K562 (cell line): Measurements from ENCODE around the gene GCDH. TPM values are rescaled to one million over a fixed set of nuclear protein-coding genes. Genes with fewer than 3 reads are reported as not detected.

ENCODE experiments used
- ELF4 ChIP-seq: fragments of 450-650 bp; formaldehyde crosslinking; IDR thresholded peaks from 2 replicates; pipeline ENCODE4 v1.4.0; 2022; ENCODE audit warnings: missing genetic modification characterization
- ETV6 ChIP-seq, 3 experiments: fragments of 150-350 bp in 1 of 3; sonication (generic) in 1 of 3; formaldehyde crosslinking in 1 of 3; IDR thresholded peaks; 2 replicates each; pipeline versions ENCODE4 v1.6.1 to v1.8.0; 2014 to 2022; ENCODE audit warnings: borderline replicate concordance in 2 of 3, low read depth in 2 of 3, antibody characterized with exemption in 1 of 3, low read length in 1 of 3, mild to moderate bottlenecking in 1 of 3, missing genetic modification reagents in 1 of 3
- HNRNPLL ChIP-seq: fragments of 200-400 bp; formaldehyde crosslinking; IDR thresholded peaks from 2 replicates; pipeline ENCODE4 v1.6.1; 2017; ENCODE audit warnings: low read length, low read depth, mild to moderate bottlenecking; ENCODE audit not compliant: poor library complexity, severe bottlenecking
- JUN ChIP-seq, 2 experiments: sonication (generic) in 1 of 2; formaldehyde crosslinking in 1 of 2; IDR thresholded peaks; 2 replicates each; pipeline versions ENCODE4 v1.6.1 to v1.8.0; 2012 to 2022; ENCODE audit warnings: borderline replicate concordance in 2 of 2, mild to moderate bottlenecking in 2 of 2, improper control_type of control experiment in 1 of 2, low read depth in 1 of 2, low read length in 1 of 2, missing genetic modification reagents in 1 of 2
- MEF2D ChIP-seq: conservative IDR thresholded peaks from 2 replicates; pipeline ENCODE4 v1.6.1; 2016; ENCODE audit warnings: low read depth, missing genetic modification characterization, missing compliant biosample characterization
- NBN ChIP-seq: fragments of 450-650 bp; IDR thresholded peaks from 2 replicates; pipeline ENCODE4 v1.6.1; 2016; ENCODE audit warnings: low read depth, mild to moderate bottlenecking
- POLR2B ChIP-seq: fragments of 450-650 bp; IDR thresholded peaks from 2 replicates; pipeline ENCODE4 v1.6.1; 2018; ENCODE audit warnings: low read depth; ENCODE audit not compliant: partially characterized antibody
- POLR2G ChIP-seq: fragments of 200-400 bp; formaldehyde crosslinking; IDR thresholded peaks from 2 replicates; pipeline ENCODE4 v1.6.1; 2017; ENCODE audit warnings: low read depth, mild to moderate bottlenecking, antibody characterized with exemption, low read length, moderate library complexity
- RBM22 ChIP-seq: fragments of 200-400 bp; formaldehyde crosslinking; IDR thresholded peaks from 2 replicates; pipeline ENCODE4 v1.6.1; 2018; ENCODE audit warnings: low read length, low read depth; ENCODE audit not compliant: poor library complexity, severe bottlenecking
- RNF219 ChIP-seq: fragments of 250-450 bp; sonication (Bioruptor Pico); IDR thresholded peaks from 2 replicates; pipeline ENCODE4 v1.5.0; 2022; ENCODE audit warnings: mild to moderate bottlenecking
- SMARCA5 ChIP-seq: fragments of 450-650 bp; IDR thresholded peaks from 2 replicates; pipeline ENCODE4 v1.6.1; 2016
- SMARCB1 ChIP-seq: IDR thresholded peaks from 2 replicates; pipeline ENCODE4 v1.6.1; 2011; ENCODE audit warnings: improper control_type of control experiment, low read depth; ENCODE audit not compliant: insufficient read length
- SREBF2 ChIP-seq: sonication (generic); formaldehyde crosslinking; IDR thresholded peaks from 2 replicates; pipeline ENCODE4 v1.4.0; 2020; ENCODE audit warnings: mild to moderate bottlenecking, missing genetic modification reagents
- SUPT5H ChIP-seq: fragments of 450-650 bp; IDR thresholded peaks from 2 replicates; pipeline ENCODE4 v1.6.1; 2016
- TFAM ChIP-seq: fragments of 250-450 bp; sonication (Bioruptor Pico); conservative IDR thresholded peaks from 2 replicates; pipeline ENCODE4 v1.5.0; 2021; ENCODE audit warnings: mild to moderate bottlenecking, moderate library complexity
- TSC22D4 ChIP-seq: fragments of 450-650 bp; IDR thresholded peaks from 2 replicates; pipeline ENCODE4 v1.6.1; 2016; ENCODE audit warnings: missing genetic modification characterization, missing biosample characterization, control low read depth
- U2AF1 ChIP-seq: fragments of 200-400 bp; formaldehyde crosslinking; optimal IDR thresholded peaks from 2 replicates; pipeline ENCODE3; 2017; ENCODE audit warnings: mild to moderate bottlenecking, low read depth, low read length, moderate library complexity
- ZBTB33 ChIP-seq: sonication (generic); formaldehyde crosslinking; IDR thresholded peaks from 2 replicates; pipeline ENCODE4 v1.8.1; 2023; ENCODE audit warnings: mild to moderate bottlenecking, missing genetic modification reagents
- ZFP36 ChIP-seq: fragments of 150-350 bp; IDR thresholded peaks from 2 replicates; pipeline ENCODE4 v1.6.1; 2018; ENCODE audit warnings: low read length, low read depth; ENCODE audit not compliant: partially characterized antibody
- ZNF263 ChIP-seq: sonication (generic); formaldehyde crosslinking; IDR thresholded peaks from 2 replicates; pipeline ENCODE4 v1.8.0; 2022; ENCODE audit warnings: mild to moderate bottlenecking, missing genetic modification reagents, borderline replicate concordance
- ZNF583 ChIP-seq: fragments of 250-450 bp; sonication (Bioruptor Pico); IDR thresholded peaks from 2 replicates; pipeline ENCODE4 v1.4.0; 2020
- ZNF644 ChIP-seq: fragments of 200-800 bp; sonication (Bioruptor generic); IDR thresholded peaks from 2 replicates; pipeline ENCODE4 v1.6.1; 2016; ENCODE audit warnings: low read depth, missing genetic modification characterization, missing compliant biosample characterization
- polyA plus RNA-seq, 8 experiments: library from polyadenylated mRNA; depleted of rRNA in 4 of 8; stranded (reverse) in 5 of 8; unstranded in 3 of 8; fragments of >200 nt; fragmentation: Nextera tagmentation in 2 of 8; fragmentation: Illumina TruSeq in 1 of 8; extraction: Ambion mirVana in 2 of 8; extraction: Trizol in 1 of 8; gene quantifications; 2 replicates each; pipeline versions ENCODE4 v1.2.1 to v1.2.3, GENCODE V29; 2011 to 2014; ENCODE audit warnings: inconsistent platforms in 1 of 8, missing spikeins in 1 of 8
- total RNA-seq, 7 experiments: library from RNA; depleted of rRNA in 6 of 7; stranded (reverse); fragments of >200 nt in 6 of 7; fragmentation: Illumina TruSeq in 2 of 7; extraction: Trizol in 2 of 7; gene quantifications; 2 replicates each; pipeline versions ENCODE4 v1.2.1 to v1.2.3, GENCODE V29; 2011 to 2021; ENCODE audit warnings: low replicate concordance in 1 of 7
- TF ChIP-seq, protein P1 (sequence below): fragments of 250-450 bp; sonication (Bioruptor Pico); IDR thresholded peaks from 2 replicates; pipeline ENCODE4 v1.8.0; 2021; ENCODE audit warnings: borderline replicate concordance, mild to moderate bottlenecking, moderate library complexity; ENCODE audit not compliant: poor library complexity, severe bottlenecking

GCDH gene
- total and polyA plus RNA-seq, 9 of the 15 experiments (the other 6 are each of a cell fraction or from before 2014, with no cell fraction given), result 2.9 to 50.8 (median 19.1) TPM

GRCh38 chr19:12943437-12944044 lies 52.6 kb downstream of the GCDH start (continued):
- TF ChIP-seq, protein P1, sequence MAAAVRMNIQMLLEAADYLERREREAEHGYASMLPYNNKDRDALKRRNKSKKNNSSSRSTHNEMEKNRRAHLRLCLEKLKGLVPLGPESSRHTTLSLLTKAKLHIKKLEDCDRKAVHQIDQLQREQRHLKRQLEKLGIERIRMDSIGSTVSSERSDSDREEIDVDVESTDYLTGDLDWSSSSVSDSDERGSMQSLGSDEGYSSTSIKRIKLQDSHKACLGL (CRISPR knock-in tag), result no peak
- TF ChIP-seq ETV6 (IDR thresholded peaks at IDR 0.05; ENCODE audit: borderline replicate concordance in 1 of 2, low read depth in 2 of 2, low read length in 1 of 2) (no peak), ETV6 (CRISPR knock-in tag; IDR thresholded peaks at IDR 0.05; ENCODE audit: borderline replicate concordance) (no peak), NBN (no peak), ZNF263 (CRISPR knock-in tag) (peak; percentile 76; the same call in 1 of the 2 replicates), ZNF583 (CRISPR knock-in tag) (no peak), TSC22D4 (no peak), RNF219 (no peak), ZNF644 (tag) (no peak), SREBF2 (CRISPR knock-in tag) (no peak), SMARCB1 (no peak), SMARCA5 (no peak), POLR2G (peak; percentile 28; the same call in 1 of the 2 replicates), ZBTB33 (CRISPR knock-in tag) (no peak), HNRNPLL (no peak), JUN (IDR thresholded peaks at IDR 0.05; ENCODE audit: borderline replicate concordance, low read depth, low read length) (no peak), JUN (CRISPR knock-in tag; IDR thresholded peaks at IDR 0.05; ENCODE audit: borderline replicate concordance) (no peak), POLR2B (peak; percentile 75), ELF4 (peak; percentile 43; the same call in 1 of the 2 replicates), MEF2D (tag) (no peak), U2AF1 (no peak), TFAM (CRISPR knock-in tag) (no peak), RBM22 (no peak), SUPT5H (peak; percentile 75), ZFP36 (no peak)
